ENCODE results near the gene PTPN9. TPM values are rescaled to one million over a fixed set of nuclear protein-coding genes. Genes with fewer than 3 reads are reported as not detected.

PTPN9 gene
- total RNA-seq, 1 experiment from 2014 or later, result 42.2 TPM

GRCh38 chr15:75620841-75621391 is 41.8 kb upstream of the PTPN9 start:
- H2BK5ac ChIP-seq (ENCODE audit: insufficient read length, low read length), result no peak overlapping the region
- no peak overlapping the region for H3K56ac ChIP-seq (ENCODE audit: insufficient read length, low read depth, low read length)
- H3K4me2 ChIP-seq (ENCODE audit: insufficient read depth, insufficient read length, low read length), result no peak overlapping the region
- no peaks in the 10 kb centered on the region for H3K9me3 Mint-ChIP-seq
- no peak overlapping the region for H3K9ac ChIP-seq (ENCODE audit: extremely low read depth, insufficient read length, low read length)
- H2AFZ ChIP-seq (ENCODE audit: low read length), result no peak overlapping the region
- no peak overlapping the region for H3K4ac ChIP-seq (ENCODE audit: low read depth, low read length)
- H3K27ac ChIP-seq (ENCODE audit: insufficient read length, low read depth, low read length), result no peak overlapping the region
- TF ChIP-seq CTCF (conservative IDR thresholded peaks at IDR 0.05), result no peak
- peaks cover 12 to 35% (median 35%) of the 10 kb centered on the region in 3 experiments; a peak in 6 of 7 replicates for H3K36me3 Mint-ChIP-seq (ENCODE audit: insufficient read depth in 1 of 3, low read depth in 3 of 3)
- H3K4me3 Mint-ChIP-seq, result no peak overlapping the region
- H3K14ac ChIP-seq (ENCODE audit: insufficient read depth, low read length), result no peak overlapping the region
- H3K27me3 ChIP-seq (ENCODE audit: insufficient read depth, low read length), result peaks cover 2% of the 10 kb centered on the region; the same call in 1 of the 2 replicates
- H2BK120ac ChIP-seq (ENCODE audit: low read depth, low read length, poor library complexity, severe bottlenecking), result no peak overlapping the region
- no peaks in the 10 kb centered on the region for H4K20me1 ChIP-seq (ENCODE audit: control insufficient read depth, insufficient read depth, insufficient read length)
- H2BK20ac ChIP-seq (ENCODE audit: low read depth, low read length, poor library complexity, severe bottlenecking), result no peak overlapping the region
- H4K5ac ChIP-seq (ENCODE audit: insufficient read length, low read depth, low read length), result no peak overlapping the region
- no peak overlapping the region for H4K91ac ChIP-seq (ENCODE audit: insufficient read length, low read depth, low read length)
- H3K27me3 Mint-ChIP-seq (ENCODE audit: low read depth), result no peaks in the 10 kb centered on the region
- no peaks in the 10 kb centered on the region for H3K4me1 ChIP-seq (ENCODE audit: insufficient read depth, low read length)
- H2AK5ac ChIP-seq (ENCODE audit: insufficient read length, low read length), result no peak overlapping the region
- no CpG with 5 or more reads among the region's 7 CpGs for WGBS (ENCODE audit: extremely low coverage, insufficient read length, low lambda C conversion rate)
- H3K27ac Mint-ChIP-seq, result peak overlapping the region in 1 of 3 experiments; percentile 68; a peak in 2 of 7 replicates
- H2BK15ac ChIP-seq (ENCODE audit: low read depth, low read length), result no peak overlapping the region
- no peak overlapping the region for H3K23ac ChIP-seq (ENCODE audit: insufficient read length, low read depth, low read length)
- H3K79me1 ChIP-seq (ENCODE audit: insufficient read depth, low read depth, low read length, poor library complexity, severe bottlenecking), result no peaks in the 10 kb centered on the region
- H3K23me2 ChIP-seq (ENCODE audit: insufficient read length, low read depth, low read length, poor library complexity, severe bottlenecking), result peaks cover 3% of the 10 kb centered on the region
- H3K4me1 Mint-ChIP-seq, result peaks cover under 1 to 1% of the 10 kb centered on the region in 2 experiments; a peak in 3 of 4 replicates
- no peak overlapping the region for H3K18ac ChIP-seq (ENCODE audit: insufficient read length, low read depth, low read length)
- no peaks in the 10 kb centered on the region for H3K9me3 ChIP-seq (ENCODE audit: control insufficient read depth, low read depth, low read length)
- H2BK12ac ChIP-seq (ENCODE audit: insufficient read length, low read depth, low read length), result no peak overlapping the region
- H4K8ac ChIP-seq (replicated peaks; ENCODE audit: insufficient read length, low read depth, low read length), result no peak overlapping the region
- H3T11ph ChIP-seq (ENCODE audit: low read length), result no peak overlapping the region
- no peaks in the 10 kb centered on the region for H3K79me2 ChIP-seq (ENCODE audit: insufficient read depth, low read length)
- DNase-seq, result no peak

Measured in H9 (cell line).